HG03575 (cell line): ENCODE data around the gene DDAH1.
"Not testable (repeated sequence)": the region's sequence is repeated elsewhere in the genome, so short reads cannot be mapped to it uniquely, and the experiment has no call there.

Experiments
- ATAC-seq: cut with Tn5 transposase; IDR thresholded peaks from one replicate; pipeline ENCODE4 v1.9.1; 2021; ENCODE audit not compliant: unreplicated experiment, insufficient number of reproducible peaks, low FRiP score; ENCODE audit errors: extremely low read depth

DDAH1 gene

GRCh38 chr1:85475055-85475454 is 10.1 kb upstream of the DDAH1 start:
- no peak for ATAC-seq

- ATAC-seq: no peak
Observed at GRCh38 chr1:85473390-85473789, 8.4 kb upstream of the DDAH1 start.

- ATAC-seq: no peak
Observed at GRCh38 chr1:85471558-85471957, 6.6 kb upstream of the DDAH1 start.

- ATAC-seq: not testable (repeated sequence)
Observed at GRCh38 chr1:85470130-85470529, 5.2 kb upstream of the DDAH1 start.

- ATAC-seq: no peak
Observed at GRCh38 chr1:85467929-85468540, 3.1 kb upstream of the DDAH1 start.

GRCh38 chr1:85467036-85467435 is 2.1 kb upstream of the DDAH1 start:
- ATAC-seq: no peak

GRCh38 chr1:85465786-85466134 is 801 bp upstream of the DDAH1 start:
- no peak for ATAC-seq

- no peak for ATAC-seq
Observed at GRCh38 chr1:85464497-85465098, 361 bp downstream of the DDAH1 start.

GRCh38 chr1:85463731-85464496 is 1.0 kb downstream of the DDAH1 start:
- no peak for ATAC-seq

GRCh38 chr1:85462931-85463649 is 1.9 kb downstream of the DDAH1 start:
- ATAC-seq: no peak

GRCh38 chr1:85461216-85461918 is 3.6 kb downstream of the DDAH1 start:
- no peak for ATAC-seq

- no peak for ATAC-seq
Observed at GRCh38 chr1:85460555-85461088, 4.3 kb downstream of the DDAH1 start.

GRCh38 chr1:85459290-85459689 is 5.7 kb downstream of the DDAH1 start:
- ATAC-seq: no peak

- ATAC-seq: no peak
Observed at GRCh38 chr1:85454214-85454613, 10.7 kb downstream of the DDAH1 start.

GRCh38 chr1:85453640-85454194 is 11.2 kb downstream of the DDAH1 start:
- no peak for ATAC-seq

- no peak for ATAC-seq
Observed at GRCh38 chr1:85452948-85453347, 12.0 kb downstream of the DDAH1 start.

GRCh38 chr1:85451236-85451830 is 13.6 kb downstream of the DDAH1 start:
- ATAC-seq: no peak

- no peak for ATAC-seq
Observed at GRCh38 chr1:85450832-85451231, 14.1 kb downstream of the DDAH1 start.
